Measurements from ENCODE around the gene PIGO.

Gene PIGO

DNA sequence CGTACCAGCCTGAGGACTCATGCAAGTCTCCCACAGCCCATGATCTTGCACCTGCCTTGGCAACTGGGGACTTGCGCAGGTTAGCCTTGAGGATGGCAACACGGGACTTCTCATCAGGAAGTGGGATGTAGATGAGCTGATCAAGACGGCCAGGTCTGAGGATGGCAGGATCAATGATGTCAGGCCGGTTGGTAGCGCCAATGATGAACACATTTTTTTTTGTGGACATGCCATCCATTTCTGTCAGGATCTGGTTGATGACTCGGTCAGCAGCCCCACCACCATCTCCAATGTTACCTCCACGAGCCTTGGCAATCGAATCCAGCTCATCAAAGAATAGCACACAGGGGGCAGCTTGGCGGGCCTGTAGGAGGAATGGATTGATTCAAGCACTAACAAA, 37.0 kb downstream of the PIGO start:
- H3K9me2 ChIP-seq (ENCODE audit: low read depth, low read length), result no peaks in the 10 kb centered on the region
- H2AFZ ChIP-seq (ENCODE audit: low read length), result no peak overlapping the region
- TF ChIP-seq, protein P1, sequence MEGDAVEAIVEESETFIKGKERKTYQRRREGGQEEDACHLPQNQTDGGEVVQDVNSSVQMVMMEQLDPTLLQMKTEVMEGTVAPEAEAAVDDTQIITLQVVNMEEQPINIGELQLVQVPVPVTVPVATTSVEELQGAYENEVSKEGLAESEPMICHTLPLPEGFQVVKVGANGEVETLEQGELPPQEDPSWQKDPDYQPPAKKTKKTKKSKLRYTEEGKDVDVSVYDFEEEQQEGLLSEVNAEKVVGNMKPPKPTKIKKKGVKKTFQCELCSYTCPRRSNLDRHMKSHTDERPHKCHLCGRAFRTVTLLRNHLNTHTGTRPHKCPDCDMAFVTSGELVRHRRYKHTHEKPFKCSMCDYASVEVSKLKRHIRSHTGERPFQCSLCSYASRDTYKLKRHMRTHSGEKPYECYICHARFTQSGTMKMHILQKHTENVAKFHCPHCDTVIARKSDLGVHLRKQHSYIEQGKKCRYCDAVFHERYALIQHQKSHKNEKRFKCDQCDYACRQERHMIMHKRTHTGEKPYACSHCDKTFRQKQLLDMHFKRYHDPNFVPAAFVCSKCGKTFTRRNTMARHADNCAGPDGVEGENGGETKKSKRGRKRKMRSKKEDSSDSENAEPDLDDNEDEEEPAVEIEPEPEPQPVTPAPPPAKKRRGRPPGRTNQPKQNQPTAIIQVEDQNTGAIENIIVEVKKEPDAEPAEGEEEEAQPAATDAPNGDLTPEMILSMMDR (IDR thresholded peaks at IDR 0.05; ENCODE audit: low read length), result no peak
- TF ChIP-seq EZH2 (IDR thresholded peaks at IDR 0.05; ENCODE audit: borderline replicate concordance, low read length), result no peak
- H3K4me1 ChIP-seq (ENCODE audit: insufficient read depth, low read length, severe bottlenecking), result no peaks in the 10 kb centered on the region
- H3K9ac ChIP-seq (ENCODE audit: low read length), result no peak overlapping the region
- no peak overlapping the region for H3K4me2 ChIP-seq (ENCODE audit: low read length)
- no peaks in the 10 kb centered on the region for H3K27me3 ChIP-seq (ENCODE audit: insufficient read depth, low read length)
- H3F3A ChIP-seq (ENCODE audit: insufficient read depth, low read length), result 0 out of 2 replicates have a peak, but pooled peaks cover 3% of the 10 kb centered on the region
- H3K36me3 ChIP-seq (ENCODE audit: insufficient read depth, low read length), result peaks cover 99% of the 10 kb centered on the region
- H3K9me3 ChIP-seq (ENCODE audit: low read length), result no peaks in the 10 kb centered on the region
- no peak overlapping the region for H3K4me3 ChIP-seq (ENCODE audit: low read depth, low read length, poor library complexity, severe bottlenecking)
- H3K79me2 ChIP-seq (ENCODE audit: insufficient read depth, low read length), result no peaks in the 10 kb centered on the region
- H3K27ac ChIP-seq (ENCODE audit: low read depth, low read length, poor library complexity, severe bottlenecking), result no peak overlapping the region
- peaks cover 2% of the 10 kb centered on the region for H4K20me1 ChIP-seq (ENCODE audit: insufficient read depth, low read length)

GRCh38 chr9:35057271-35057620, 39.1 kb downstream of the PIGO start:
- no peaks in the 10 kb centered on the region for H3K9me3 ChIP-seq (ENCODE audit: low read length)
- H3K36me3 ChIP-seq (ENCODE audit: insufficient read depth, low read length), result peaks cover 85% of the 10 kb centered on the region
- H3K4me3 ChIP-seq (ENCODE audit: low read depth, low read length, poor library complexity, severe bottlenecking), result no peak overlapping the region
- H3K4me1 ChIP-seq (ENCODE audit: insufficient read depth, low read length, severe bottlenecking), result no peaks in the 10 kb centered on the region
- no peaks in the 10 kb centered on the region for H3K79me2 ChIP-seq (ENCODE audit: insufficient read depth, low read length)
- H3K9me2 ChIP-seq (ENCODE audit: low read depth, low read length), result no peaks in the 10 kb centered on the region
- 0 out of 2 replicates have a peak, but pooled peaks cover 3% of the 10 kb centered on the region for H3F3A ChIP-seq (ENCODE audit: insufficient read depth, low read length)
- no peak overlapping the region for H3K4me2 ChIP-seq (ENCODE audit: low read length)
- no peak overlapping the region for H3K9ac ChIP-seq (ENCODE audit: low read length)
- H3K27me3 ChIP-seq (ENCODE audit: insufficient read depth, low read length), result no peaks in the 10 kb centered on the region
- no peak overlapping the region for H2AFZ ChIP-seq (ENCODE audit: low read length)
- no peak overlapping the region for H3K27ac ChIP-seq (ENCODE audit: low read depth, low read length, poor library complexity, severe bottlenecking)
- H4K20me1 ChIP-seq (ENCODE audit: insufficient read depth, low read length), result peaks cover 2% of the 10 kb centered on the region; the same call in 1 of the 2 replicates
- no peak for TF ChIP-seq EZH2 (IDR thresholded peaks at IDR 0.05; ENCODE audit: borderline replicate concordance, low read length)
- TF ChIP-seq, protein P1 (IDR thresholded peaks at IDR 0.05; ENCODE audit: low read length), result no peak

- Histone ChIP-seq H3K9me3 (ENCODE audit: low read length) (no peaks in the 10 kb centered on the region), H3K4me3 (ENCODE audit: low read depth, low read length, poor library complexity, severe bottlenecking) (no peak overlapping the region), H3K27ac (ENCODE audit: low read depth, low read length, poor library complexity, severe bottlenecking) (no peak overlapping the region), H3K79me2 (ENCODE audit: insufficient read depth, low read length) (no peaks in the 10 kb centered on the region), H3K4me2 (ENCODE audit: low read length) (no peak overlapping the region), H2AFZ (ENCODE audit: low read length) (no peak overlapping the region), H3K9me2 (ENCODE audit: low read depth, low read length) (no peaks in the 10 kb centered on the region), H3K9ac (ENCODE audit: low read length) (no peak overlapping the region), H3K27me3 (ENCODE audit: insufficient read depth, low read length) (no peaks in the 10 kb centered on the region), H3F3A (ENCODE audit: insufficient read depth, low read length) (0 out of 2 replicates have a peak, but pooled peaks cover 3% of the 10 kb centered on the region), H3K36me3 (ENCODE audit: insufficient read depth, low read length) (peaks cover 83% of the 10 kb centered on the region), H4K20me1 (ENCODE audit: insufficient read depth, low read length) (peaks cover 2% of the 10 kb centered on the region; the same call in 1 of the 2 replicates), H3K4me1 (ENCODE audit: insufficient read depth, low read length, severe bottlenecking) (no peaks in the 10 kb centered on the region)
- no peak for TF ChIP-seq EZH2 (IDR thresholded peaks at IDR 0.05; ENCODE audit: borderline replicate concordance, low read length)
- TF ChIP-seq, protein P1 (IDR thresholded peaks at IDR 0.05; ENCODE audit: low read length), result no peak
Observed at GRCh38 chr9:35056571-35057270, 39.7 kb downstream of the PIGO start.

Measured in OCI-LY1 (cell line).